Measurements from ENCODE around the gene NR2C2. TPM values are rescaled to one million over a fixed set of nuclear protein-coding genes. Genes with fewer than 3 reads are reported as not detected.

NR2C2 gene
- total and polyA plus RNA-seq, 2 donors from 2014 or later, result 3.5 to 43.6 TPM

DNA sequence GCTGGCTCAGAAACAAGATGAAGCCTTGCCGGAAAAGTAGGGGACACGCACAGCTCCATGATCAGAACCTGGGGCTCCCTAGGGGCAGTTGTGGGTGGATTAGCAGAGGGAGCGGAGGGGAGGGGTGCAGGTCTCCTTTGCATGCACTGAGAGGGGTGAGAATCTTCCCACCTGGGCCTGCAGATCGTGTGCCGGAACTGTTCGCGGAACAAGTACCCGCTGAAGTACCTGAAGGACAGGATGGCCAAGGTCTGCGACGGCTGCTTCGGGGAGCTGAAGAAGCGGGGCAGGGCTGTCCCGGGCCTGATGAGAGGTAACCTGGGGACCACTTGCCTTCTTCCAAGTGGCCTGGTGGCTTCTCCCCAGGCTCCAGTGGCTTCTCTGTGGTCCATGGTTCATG, 24.5 kb upstream of the NR2C2 start:
- H3K4me3 ChIP-seq (ENCODE audit: low read length in 3 of 3), result no peak overlapping the region
- no peak for DNase-seq
- no peak overlapping the region for H3K9ac ChIP-seq (ENCODE audit: low read length in 3 of 3)
- peaks cover 0 to 7% (median 2%) of the 10 kb centered on the region in 3 donors for H3K36me3 ChIP-seq (ENCODE audit: control insufficient read depth in 2 of 3, insufficient read depth in 3 of 3, low read length in 3 of 3)
- TF ChIP-seq, protein P1, sequence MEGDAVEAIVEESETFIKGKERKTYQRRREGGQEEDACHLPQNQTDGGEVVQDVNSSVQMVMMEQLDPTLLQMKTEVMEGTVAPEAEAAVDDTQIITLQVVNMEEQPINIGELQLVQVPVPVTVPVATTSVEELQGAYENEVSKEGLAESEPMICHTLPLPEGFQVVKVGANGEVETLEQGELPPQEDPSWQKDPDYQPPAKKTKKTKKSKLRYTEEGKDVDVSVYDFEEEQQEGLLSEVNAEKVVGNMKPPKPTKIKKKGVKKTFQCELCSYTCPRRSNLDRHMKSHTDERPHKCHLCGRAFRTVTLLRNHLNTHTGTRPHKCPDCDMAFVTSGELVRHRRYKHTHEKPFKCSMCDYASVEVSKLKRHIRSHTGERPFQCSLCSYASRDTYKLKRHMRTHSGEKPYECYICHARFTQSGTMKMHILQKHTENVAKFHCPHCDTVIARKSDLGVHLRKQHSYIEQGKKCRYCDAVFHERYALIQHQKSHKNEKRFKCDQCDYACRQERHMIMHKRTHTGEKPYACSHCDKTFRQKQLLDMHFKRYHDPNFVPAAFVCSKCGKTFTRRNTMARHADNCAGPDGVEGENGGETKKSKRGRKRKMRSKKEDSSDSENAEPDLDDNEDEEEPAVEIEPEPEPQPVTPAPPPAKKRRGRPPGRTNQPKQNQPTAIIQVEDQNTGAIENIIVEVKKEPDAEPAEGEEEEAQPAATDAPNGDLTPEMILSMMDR (IDR thresholded peaks at IDR 0.05; ENCODE audit: borderline replicate concordance, extremely low read depth, insufficient read depth), result no peak
- H3K4me1 ChIP-seq (ENCODE audit: control insufficient read depth in 2 of 3, insufficient read depth in 2 of 3, low read depth in 1 of 3, low read length in 3 of 3), result peaks cover 0 to 7% (median 0%) of the 10 kb centered on the region in 3 donors
- FAIRE-seq, result no peak
- H3K9me3 ChIP-seq (ENCODE audit: control insufficient read depth in 2 of 3, insufficient read depth in 1 of 3, low read length in 3 of 3), result no peaks in the 10 kb centered on the region
- H3K27me3 ChIP-seq (ENCODE audit: control insufficient read depth, insufficient read depth, low read length), result no peaks in the 10 kb centered on the region
- intact Hi-C loops (cut with DNase I), result loop anchor here (5.0 kb wide), 1 partner anchor 251 kb away; no protein-coding TSS in a partner anchor
- no peak overlapping the region for H3K27ac ChIP-seq (ENCODE audit: low read depth in 2 of 2, low read length in 2 of 2)

DNA sequence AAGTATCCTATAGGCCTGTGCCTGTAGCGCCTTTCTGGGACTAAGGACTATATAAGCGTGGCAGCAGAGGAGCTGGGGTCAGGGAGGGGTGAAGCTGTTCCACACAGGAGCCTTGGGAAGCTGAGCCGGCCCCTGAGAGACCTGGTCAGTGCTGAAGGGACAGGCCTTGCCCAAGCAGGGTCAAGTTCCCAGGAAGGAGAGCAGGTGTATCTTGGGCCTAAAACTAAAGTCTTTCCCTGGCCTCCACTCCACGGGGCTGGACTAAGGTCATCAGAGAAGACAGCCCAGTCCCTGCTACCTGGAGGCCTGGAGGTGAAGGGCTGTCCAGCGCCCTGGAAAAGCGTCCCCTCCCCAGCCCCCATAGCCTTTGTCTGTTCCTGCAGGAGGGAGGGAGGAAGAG, 23.9 kb upstream of the NR2C2 start:
- DNase-seq (no peak), FAIRE-seq (no peak)
- H3K27me3 ChIP-seq (ENCODE audit: control insufficient read depth, insufficient read depth, low read length), result no peaks in the 10 kb centered on the region
- H3K4me3 ChIP-seq (ENCODE audit: low read length in 3 of 3), result no peak overlapping the region
- peaks cover 0 to 7% (median 2%) of the 10 kb centered on the region in 3 donors for H3K36me3 ChIP-seq (ENCODE audit: control insufficient read depth in 2 of 3, insufficient read depth in 3 of 3, low read length in 3 of 3)
- no peak overlapping the region for H3K9ac ChIP-seq (ENCODE audit: low read length in 3 of 3)
- TF ChIP-seq, protein P1 (IDR thresholded peaks at IDR 0.05; ENCODE audit: borderline replicate concordance, extremely low read depth, insufficient read depth), result no peak
- H3K9me3 ChIP-seq (ENCODE audit: control insufficient read depth in 2 of 3, insufficient read depth in 1 of 3, low read length in 3 of 3), result no peaks in the 10 kb centered on the region
- peaks cover 0 to 7% (median 0%) of the 10 kb centered on the region in 3 donors for H3K4me1 ChIP-seq (ENCODE audit: control insufficient read depth in 2 of 3, insufficient read depth in 2 of 3, low read depth in 1 of 3, low read length in 3 of 3)
- intact Hi-C loops (cut with DNase I), result loop anchor here (5.0 kb wide), 1 partner anchor 251 kb away; no protein-coding TSS in a partner anchor
- no peak overlapping the region for H3K27ac ChIP-seq (ENCODE audit: low read depth in 2 of 2, low read length in 2 of 2)

DNA sequence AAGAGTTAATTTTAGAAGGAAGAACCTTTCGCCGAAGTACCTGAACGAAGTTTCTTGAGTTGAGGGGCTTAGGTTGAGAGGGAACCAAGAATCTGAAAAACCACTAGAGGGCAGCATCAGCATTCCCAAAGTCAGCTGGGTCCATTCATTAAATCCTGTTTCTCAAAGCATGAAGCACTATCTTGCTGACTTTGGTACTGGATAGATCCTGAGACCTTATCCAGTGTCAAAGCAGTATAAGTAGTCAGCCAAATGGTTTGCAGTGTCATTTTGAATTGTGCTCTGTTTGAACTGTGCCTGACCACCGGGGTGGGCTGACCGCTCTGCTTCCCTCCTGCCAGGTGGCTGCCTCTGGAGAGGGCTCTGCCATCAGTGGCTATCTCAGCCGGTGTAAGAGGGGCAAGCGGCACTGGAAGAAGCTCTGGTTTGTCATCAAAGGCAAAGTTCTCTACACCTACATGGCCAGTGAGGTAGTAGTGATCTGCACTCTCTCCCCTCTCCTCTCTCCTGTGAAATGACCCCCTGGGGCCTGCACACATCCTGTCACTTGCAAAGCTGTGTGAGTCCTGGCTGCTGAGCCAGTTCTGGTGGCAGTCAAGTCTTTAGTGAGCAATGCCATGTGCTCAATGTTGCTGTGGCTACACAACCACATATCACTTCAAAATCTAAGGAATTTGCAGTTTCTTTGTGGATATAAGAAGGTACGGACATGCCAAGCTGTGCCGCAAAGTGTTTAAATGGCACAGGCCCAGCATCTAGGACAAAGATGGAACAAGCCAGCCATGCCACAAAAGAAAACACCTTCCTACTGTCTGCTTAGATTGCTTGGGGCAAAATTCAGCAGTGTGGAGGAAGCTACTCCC, 21.4 kb upstream of the NR2C2 start:
- DNase-seq, result peak in 4 of 5 donors; percentile 55 to 89 (median 77)
- peaks cover 0 to 7% (median 2%) of the 10 kb centered on the region in 3 donors for H3K36me3 ChIP-seq (ENCODE audit: control insufficient read depth in 2 of 3, insufficient read depth in 3 of 3, low read length in 3 of 3)
- no peaks in the 10 kb centered on the region for H3K9me3 ChIP-seq (ENCODE audit: control insufficient read depth in 2 of 3, insufficient read depth in 1 of 3, low read length in 3 of 3)
- H3K4me3 ChIP-seq (ENCODE audit: low read length in 3 of 3), result no peak overlapping the region
- TF ChIP-seq, protein P1 (IDR thresholded peaks at IDR 0.05; ENCODE audit: borderline replicate concordance, extremely low read depth, insufficient read depth), result peak; percentile 60
- peaks cover 0 to 4% (median 0%) of the 10 kb centered on the region in 3 donors for H3K4me1 ChIP-seq (ENCODE audit: control insufficient read depth in 2 of 3, insufficient read depth in 2 of 3, low read depth in 1 of 3, low read length in 3 of 3)
- intact Hi-C loops (cut with DNase I), result no loop called here
- no peaks in the 10 kb centered on the region for H3K27me3 ChIP-seq (ENCODE audit: control insufficient read depth, insufficient read depth, low read length)
- no peak overlapping the region for H3K9ac ChIP-seq (ENCODE audit: low read length in 3 of 3)
- no peak overlapping the region for H3K27ac ChIP-seq (ENCODE audit: low read depth in 2 of 2, low read length in 2 of 2)
- no peak for FAIRE-seq

Measured in kidney (tissue), 14 donors.